COLO829 (cell line): ENCODE measurements around the gene TDO2.

ENCODE experiments used
- DNase-seq: peaks from one replicate; pipeline ENCODE4 v3.0.0; 2012; ENCODE audit warnings: low spot score

Gene TDO2

DNA sequence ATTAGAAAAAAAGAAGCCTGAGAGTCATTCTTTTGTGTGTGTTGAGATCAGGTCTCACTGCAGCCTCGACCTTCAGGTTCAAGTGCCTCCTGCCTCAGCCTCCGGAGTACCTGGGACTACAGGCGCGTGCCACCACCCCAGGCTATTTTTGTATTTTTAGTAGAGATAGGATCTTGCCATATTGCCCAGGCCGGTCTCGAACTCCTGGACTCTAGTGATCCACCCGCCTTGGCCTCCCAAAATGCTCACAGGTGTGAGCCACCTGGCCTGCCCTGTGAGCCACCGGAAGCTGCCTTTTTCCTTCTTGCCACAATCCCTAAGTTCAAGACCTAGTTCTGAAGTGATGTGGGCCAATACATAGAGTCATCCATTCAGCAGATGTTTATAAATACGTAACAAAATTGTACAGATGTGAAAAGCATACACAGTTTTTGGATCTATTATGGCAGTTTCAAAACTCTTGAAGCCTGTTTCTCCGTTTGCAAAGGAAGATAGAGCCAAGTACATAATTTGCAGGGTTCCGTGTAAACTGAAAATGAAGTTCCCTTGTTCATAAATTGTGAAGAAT, 50.7 kb downstream of the TDO2 start:
- DNase-seq, result no peak

DNA sequence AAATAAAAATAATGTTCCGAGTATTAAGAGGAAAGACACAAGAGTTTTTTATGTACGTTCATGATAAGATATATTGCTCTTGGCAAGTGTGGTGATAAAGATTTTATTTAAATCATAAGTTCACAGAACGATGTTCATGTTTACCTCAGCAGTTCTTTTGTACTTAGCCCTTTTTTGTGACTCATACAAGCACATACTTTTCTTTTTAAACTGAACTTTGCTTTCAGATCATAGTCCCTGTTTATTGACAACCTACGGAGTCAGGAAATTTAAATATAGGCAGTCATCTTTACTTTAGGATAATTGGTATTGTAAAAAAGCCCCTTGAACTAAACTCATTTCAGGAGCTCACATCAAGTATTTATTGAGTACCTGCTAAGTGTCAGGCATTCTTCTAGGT, 51.4 kb downstream of the TDO2 start:
- no peak for DNase-seq

DNA sequence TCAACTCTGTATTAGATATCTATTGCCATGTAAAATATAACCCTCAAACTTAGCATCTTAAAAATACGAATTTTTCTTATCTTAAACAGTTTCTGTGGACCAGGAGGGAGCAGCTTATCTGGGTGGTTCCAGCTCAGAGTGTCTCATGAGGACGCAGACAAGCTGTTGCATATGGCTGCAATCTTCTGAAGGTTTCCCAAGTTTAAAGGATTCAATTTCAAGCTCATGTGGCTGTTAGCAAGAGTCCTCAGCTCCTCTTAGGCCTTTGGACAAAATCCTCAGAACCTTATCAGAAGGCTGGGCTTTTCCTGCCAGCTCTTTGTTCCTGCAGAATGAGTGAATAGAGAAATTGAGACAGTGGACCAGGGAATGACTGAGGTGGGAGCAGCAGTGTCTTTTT, 53.0 kb downstream of the TDO2 start:
- no peak for DNase-seq

DNA sequence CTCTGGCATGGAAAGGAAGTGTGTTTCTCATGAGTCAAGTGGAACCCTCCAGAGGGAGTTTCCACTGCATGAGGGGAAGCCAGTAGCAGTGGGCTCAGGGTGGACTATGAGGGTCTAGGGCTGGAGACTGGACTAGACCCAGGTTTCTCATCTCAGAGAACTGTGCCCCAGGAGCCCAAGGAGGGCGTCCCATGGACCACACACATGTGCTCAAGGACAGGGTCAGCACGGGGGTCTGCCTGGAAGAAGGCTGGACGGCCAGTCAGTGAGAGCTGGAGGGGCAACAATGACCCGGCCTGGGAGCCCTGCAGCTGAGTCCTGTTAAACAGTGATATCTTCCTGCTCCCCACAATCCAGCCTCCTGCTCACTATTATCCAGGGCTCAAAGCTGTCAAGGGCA, 55.9 kb downstream of the TDO2 start:
- no peak for DNase-seq

DNA sequence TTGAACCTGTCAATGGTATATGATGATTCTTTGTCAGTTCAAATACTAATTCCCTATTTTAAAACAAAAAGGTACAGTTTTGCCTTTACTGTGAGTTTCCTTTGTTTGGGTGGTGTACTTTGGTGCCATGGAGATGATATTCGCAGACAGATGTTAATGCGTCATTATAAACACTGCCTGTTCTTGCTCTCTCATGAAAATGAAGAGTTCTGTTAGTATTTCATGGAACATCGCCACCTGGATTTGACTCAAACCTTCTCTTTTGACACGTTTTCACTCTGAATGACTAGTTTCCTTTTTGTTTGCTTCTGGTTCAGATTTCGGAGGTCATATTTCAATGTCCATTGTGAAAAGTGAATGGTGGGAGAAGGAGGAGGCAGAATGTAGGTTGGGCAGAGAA, 57.0 kb downstream of the TDO2 start:
- peak; percentile 75 for DNase-seq

DNA sequence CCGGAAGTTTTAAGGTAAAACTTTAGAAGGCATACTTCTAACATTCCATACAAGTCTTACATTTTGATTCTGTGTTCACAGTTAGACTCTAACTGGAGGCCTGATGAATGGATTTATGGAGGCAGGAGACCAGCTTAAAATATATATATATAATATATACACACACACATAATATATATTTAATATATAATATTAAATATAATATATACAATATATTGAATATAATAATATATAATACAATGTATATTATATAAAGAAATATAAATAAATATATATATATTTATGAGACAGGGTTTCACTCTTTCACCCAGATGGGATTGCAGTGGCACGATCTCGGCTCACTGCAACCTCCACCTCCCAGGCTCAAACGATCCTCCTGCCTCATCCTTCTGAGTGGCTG, 58.1 kb downstream of the TDO2 start:
- no peak for DNase-seq

DNA sequence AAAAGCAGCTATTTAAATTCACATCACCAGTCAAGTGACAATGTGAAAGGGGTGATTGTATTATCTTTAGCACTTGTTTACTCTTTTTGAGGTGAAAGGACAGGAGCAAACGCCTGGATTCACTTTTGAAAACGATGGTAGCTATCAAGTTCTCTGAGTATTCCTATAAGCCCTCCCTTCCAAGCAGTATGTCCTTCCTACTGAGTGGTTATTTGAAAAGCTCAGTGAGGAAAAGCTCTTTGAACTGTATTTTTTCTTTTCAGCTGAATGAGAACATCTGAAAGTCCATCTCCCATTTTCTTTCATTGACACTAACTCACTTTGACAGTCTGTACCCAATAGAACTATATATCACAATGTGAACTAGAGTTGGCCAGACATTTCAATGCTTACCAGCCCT, 59.3 kb downstream of the TDO2 start:
- no peak for DNase-seq

DNA sequence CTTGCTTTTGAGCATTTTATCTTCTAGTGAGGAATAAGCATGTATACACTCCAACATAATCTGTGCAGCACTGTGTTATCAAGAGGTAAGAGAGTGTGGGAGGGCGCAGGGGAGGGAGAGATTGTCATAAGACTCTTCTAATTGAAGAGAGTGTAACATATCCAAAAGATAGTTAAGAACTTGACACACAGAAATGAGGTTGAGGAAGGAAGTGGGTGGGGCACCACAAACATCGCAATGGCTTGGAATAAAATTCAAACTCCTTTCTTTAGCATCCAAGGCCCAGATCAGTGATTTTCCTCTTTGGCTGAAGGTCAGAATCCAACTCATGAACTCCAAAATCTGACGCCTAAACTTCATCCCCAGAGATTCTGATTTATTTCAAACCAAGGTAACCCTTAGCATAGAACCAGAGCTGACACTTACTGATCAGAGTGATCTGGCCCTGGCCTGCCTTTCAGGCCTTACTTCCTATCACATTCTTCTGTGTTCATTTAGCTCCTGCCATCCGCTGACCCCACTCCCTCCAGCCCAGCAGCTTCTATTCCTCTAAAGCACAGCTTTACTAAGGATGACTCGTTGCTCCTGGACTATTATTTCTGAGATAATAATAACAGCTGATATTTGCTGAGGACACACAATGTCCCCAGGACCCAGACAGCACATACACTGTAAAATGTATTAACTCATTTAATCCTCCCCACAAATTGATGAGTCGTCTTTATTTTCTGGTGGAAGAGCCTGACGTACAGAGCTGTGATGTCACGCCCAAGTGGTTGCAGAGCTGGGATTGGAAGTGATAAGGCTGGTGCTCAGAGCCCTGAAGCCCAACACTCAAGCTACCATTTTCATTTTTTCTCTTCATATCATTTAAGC, 60.8 kb downstream of the TDO2 start:
- DNase-seq, result no peak

DNA sequence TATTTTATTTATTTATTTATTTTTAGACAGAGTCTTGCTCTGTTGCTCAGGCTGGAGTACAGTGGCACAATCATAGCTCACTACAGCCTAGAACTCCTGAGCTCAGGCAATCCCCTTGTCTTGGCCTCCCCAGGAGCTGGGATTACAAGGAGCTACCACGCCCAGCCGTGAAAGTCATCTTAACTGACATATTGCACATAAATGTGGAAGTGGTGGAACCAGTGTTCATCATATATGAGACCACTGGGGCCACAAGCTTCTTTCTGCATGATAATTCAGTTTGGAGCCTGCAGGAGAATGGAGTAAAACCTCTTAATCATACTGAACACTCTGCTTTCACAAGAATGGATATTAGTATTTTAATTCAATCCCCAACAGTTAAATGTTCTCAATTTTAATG, 62.7 kb downstream of the TDO2 start:
- DNase-seq, result no peak

DNA sequence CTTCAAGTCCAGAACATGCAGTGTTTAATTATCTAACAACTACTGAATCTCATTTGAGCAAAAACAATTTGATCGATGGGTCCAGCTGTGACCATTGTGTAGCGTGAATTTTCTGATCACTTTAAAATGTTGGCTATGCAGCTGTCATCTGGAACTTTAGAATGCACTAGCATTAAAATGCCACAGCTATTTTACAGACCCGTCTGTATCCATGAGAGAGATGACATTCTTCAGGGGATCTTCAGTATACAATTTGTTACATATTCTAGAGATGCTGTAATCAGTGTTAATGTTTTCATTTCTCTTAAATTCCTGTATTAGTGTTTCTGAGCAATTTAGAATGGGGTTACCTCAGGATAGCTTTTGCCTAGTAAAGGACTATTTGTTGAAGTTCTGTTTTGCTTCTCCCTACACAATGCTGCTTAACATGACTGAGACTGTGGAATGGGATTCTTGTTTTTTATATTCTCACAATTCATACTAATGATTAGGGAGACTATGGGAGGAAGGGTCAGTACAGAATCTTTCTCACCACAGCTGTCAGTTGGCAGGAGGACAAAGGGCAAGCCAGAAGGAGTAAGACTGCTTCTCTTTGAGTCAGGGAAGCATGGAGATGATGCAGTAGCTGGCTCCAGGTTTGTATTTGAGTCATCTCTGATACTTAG, 63.4 kb downstream of the TDO2 start:
- DNase-seq, result no peak
